ENCODE results near the gene XYLT1. TPM values are rescaled to one million over a fixed set of nuclear protein-coding genes. Genes with fewer than 3 reads are reported as not detected.

The XYLT1 gene
- total RNA-seq, 1 experiment from 2014 or later = 25.0 TPM

DNA sequence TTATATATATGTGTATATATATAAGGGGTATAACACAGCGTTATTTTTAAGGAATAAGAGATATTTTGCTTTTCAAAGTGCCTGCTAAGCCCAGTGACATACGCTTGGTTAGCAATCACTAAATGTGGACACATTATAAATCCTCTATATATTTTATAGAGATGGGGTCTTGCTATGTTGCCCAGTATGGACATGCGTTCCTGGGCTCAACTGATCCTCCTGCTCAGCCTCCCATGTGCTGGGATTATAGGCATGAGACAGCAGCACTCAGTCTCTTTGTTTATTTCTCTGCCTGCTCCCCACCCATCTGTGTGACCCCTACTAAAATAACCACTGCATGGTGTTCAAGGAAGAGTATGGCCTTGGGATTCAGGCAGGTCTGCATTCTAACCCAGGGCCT is 63.4 kb downstream of the XYLT1 start:
- H3K27me3 Mint-ChIP-seq (ENCODE audit: low read depth) = no peaks in the 10 kb centered on the region
- TF ChIP-seq, protein P1, sequence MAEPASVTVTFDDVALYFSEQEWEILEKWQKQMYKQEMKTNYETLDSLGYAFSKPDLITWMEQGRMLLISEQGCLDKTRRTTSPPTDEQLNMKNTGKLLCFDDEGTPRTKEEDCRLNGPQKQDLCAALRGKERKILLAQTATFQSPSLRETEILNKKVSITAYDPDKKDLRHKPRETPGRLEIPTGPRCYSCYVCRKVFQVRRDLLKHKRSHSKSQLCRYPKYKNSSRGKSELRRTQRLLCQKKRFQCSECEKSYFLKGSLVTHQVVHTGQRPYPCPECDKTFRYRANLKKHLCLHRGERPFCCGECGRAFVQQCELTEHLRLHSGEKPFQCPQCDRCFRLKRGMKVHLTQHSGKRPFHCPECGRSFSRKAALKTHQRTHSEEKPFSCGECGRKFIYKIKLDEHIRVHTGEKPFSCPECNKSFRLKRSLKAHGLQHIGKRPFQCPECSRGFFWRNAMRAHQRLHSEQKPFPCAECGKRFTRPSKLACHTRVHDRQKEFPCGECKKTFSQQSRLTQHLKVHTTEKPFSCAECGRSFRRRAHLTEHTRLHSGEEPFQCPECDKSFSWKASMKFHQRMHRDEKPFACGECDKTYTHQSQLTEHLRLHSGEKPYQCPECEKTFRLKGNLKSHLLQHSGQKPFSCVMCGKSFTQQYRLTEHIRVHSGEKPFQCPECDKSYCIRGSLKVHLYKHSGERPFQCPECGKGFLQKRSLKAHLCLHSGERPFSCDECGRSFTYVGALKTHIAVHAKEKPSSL (CRISPR knock-in tag; conservative IDR thresholded peaks at IDR 0.05) = no peak
- peak; percentile 93; the same call in 1 of the 2 replicates for TF ChIP-seq ZNF121 (CRISPR knock-in tag; IDR thresholded peaks at IDR 0.05)
- H3K27ac Mint-ChIP-seq = no peak overlapping the region
- DNase-seq (ENCODE audit: low spot score) = no peak
- peaks cover 6% of the 10 kb centered on the region for H3K9me3 Mint-ChIP-seq
- peaks cover 30% of the 10 kb centered on the region for H3K4me1 Mint-ChIP-seq
- ATAC-seq = no peak
- H3K4me3 Mint-ChIP-seq = no peak overlapping the region
- ChIA-PET CTCF (interaction anchor here (1.2 kb wide), 1 partner anchor 171 kb away, joined by 3 read pairs; no protein-coding TSS in a partner anchor), POLR2A (no interaction called here)
- H3K36me3 Mint-ChIP-seq = peaks cover 11% of the 10 kb centered on the region

DNA sequence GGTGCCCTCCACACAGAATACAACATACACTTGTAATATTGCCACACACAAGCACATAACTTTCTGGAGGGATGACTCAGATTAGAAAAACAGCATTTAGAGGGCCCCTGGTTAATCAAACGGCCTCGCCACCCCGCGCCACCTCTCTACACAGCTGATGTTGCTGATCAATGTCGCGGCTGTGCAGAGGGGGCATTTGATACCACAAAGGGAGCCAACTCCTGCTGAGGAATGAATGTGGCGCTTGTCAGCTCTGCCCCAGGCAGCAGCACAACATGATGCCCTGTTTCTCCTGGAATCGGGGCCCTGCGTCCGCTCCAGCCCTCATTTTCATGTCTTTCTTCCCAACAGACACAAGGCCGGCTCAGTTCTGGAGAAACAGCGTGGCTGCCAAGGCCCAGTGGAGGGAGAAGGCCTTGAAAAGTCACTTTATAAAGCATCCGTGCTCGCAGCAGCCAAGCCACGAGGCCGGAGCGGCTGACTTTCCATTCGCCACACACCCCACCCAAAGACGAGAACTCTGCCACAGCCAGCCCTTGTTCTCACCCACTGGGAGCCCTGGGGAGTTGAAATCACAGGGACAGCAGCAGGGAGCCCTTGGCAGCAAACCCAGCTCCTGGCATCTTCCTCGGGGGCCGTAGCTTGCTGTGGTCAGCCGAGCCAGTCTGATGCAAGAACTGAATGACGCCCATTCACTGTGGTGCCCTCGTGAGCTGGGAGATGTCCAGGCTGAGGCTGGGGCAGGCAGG is 65.6 kb downstream of the XYLT1 start:
- no peak overlapping the region for H3K27ac Mint-ChIP-seq
- H3K4me3 Mint-ChIP-seq = no peak overlapping the region
- ATAC-seq (no peak; the same call in 1 of the 2 replicates), DNase-seq (ENCODE audit: low spot score) (no peak)
- CTCF ChIA-PET = interaction anchor here (0.6 to 1.6 kb wide), 2 partner anchors 62 to 337 kb away, joined by 4 to 7 read pairs; no protein-coding TSS in a partner anchor
- H3K27me3 Mint-ChIP-seq (ENCODE audit: low read depth) = no peaks in the 10 kb centered on the region
- POLR2A ChIA-PET = no interaction called here
- TF ChIP-seq GABPB1 (CRISPR knock-in tag; IDR thresholded peaks at IDR 0.05) (0 out of 2 replicates have a peak, but pooled peaks have one; percentile 27), KAT7 (CRISPR knock-in tag; IDR thresholded peaks at IDR 0.05; ENCODE audit: borderline replicate concordance) (no peak)
- peaks cover 6% of the 10 kb centered on the region for H3K9me3 Mint-ChIP-seq
- H3K4me1 Mint-ChIP-seq = peaks cover 32% of the 10 kb centered on the region
- H3K36me3 Mint-ChIP-seq = peaks cover 11% of the 10 kb centered on the region

DNA sequence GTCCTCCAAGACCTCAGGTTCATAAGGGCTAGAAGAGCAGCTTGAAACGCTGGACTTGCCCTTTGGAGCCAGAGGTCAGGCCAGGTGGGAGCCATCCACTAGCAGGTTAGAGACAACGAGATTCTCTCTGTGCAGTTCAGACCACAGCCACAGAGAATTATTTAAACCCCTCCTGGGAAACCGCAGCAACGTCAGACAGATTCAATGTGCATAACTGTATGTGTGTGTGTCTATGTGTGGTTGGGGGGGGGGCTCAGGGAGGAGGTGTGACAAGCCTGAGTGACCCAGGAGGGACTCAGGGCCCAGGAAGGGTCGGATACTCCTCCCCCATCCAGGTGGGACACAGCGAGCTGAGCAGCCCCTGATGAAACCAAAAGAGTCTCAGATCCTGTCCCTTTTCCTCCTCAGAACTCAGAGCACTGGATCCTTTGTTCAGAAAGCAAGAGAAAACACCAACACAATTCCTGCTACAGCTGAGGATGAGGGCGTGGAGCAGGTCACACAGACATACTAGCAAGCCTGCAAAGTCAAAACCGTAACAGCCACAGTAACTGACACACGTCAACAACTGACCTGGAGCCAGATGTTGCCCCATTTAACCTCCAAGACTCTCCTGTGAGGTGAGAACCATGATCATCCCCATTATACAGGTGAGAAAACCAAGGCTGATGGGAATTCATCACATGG is 66.8 kb downstream of the XYLT1 start:
- TF ChIP-seq ESRRA (CRISPR knock-in tag; IDR thresholded peaks at IDR 0.05; ENCODE audit: borderline replicate concordance) (no peak), RORB (CRISPR knock-in tag; IDR thresholded peaks at IDR 0.05) (no peak), RELA (CRISPR knock-in tag; IDR thresholded peaks at IDR 0.05; ENCODE audit: borderline replicate concordance) (no peak), ATF3 (CRISPR knock-in tag; conservative IDR thresholded peaks at IDR 0.05) (no peak), TP53 (CRISPR knock-in tag; IDR thresholded peaks at IDR 0.05) (no peak), TCF7 (CRISPR knock-in tag; IDR thresholded peaks at IDR 0.05; ENCODE audit: low read depth) (no peak)
- POLR2A ChIA-PET = no interaction called here
- CTCF ChIA-PET = interaction anchor here (2.0 kb wide), 1 partner anchor 64 kb away, joined by 7 read pairs; no protein-coding TSS in a partner anchor
- peaks cover 6% of the 10 kb centered on the region for H3K9me3 Mint-ChIP-seq
- H3K27ac Mint-ChIP-seq = peak overlapping the region; percentile 60
- ATAC-seq (no peak), DNase-seq (ENCODE audit: low spot score) (no peak)
- no peaks in the 10 kb centered on the region for H3K27me3 Mint-ChIP-seq (ENCODE audit: low read depth)
- peaks cover 30% of the 10 kb centered on the region for H3K4me1 Mint-ChIP-seq
- no peak overlapping the region for H3K4me3 Mint-ChIP-seq
- H3K36me3 Mint-ChIP-seq = peaks cover 8% of the 10 kb centered on the region

DNA sequence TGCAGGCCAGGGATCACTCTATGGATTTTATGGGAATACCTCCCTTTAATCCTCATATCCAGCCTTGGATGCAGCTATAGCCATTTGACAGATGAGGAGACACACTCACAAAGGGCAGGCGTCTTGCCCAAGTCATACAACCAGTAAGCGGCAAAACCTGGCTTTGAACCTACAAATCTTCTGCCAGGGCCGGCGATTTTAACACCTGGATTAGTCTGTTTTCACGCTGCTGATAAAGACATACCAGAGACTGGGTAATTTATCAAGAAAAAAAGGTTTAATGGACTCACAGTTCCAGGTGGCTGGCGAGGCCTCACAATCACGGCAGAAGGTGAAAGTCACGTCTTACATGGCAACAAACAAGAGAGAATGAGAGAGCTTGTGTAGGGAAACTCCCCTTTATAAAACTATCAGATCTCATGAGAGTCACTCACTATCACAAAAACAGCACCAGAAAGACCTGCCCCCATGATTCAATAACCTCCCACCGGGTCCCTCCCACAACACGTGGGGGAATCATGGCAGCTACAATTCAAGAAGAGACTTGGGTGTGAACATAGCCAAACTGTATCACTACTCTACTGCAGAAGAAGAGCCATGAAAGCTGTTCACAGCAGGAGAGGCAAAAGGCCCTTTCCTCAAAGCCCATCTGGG is 67.5 kb downstream of the XYLT1 start:
- H3K4me1 Mint-ChIP-seq = peaks cover 35% of the 10 kb centered on the region
- no peak for DNase-seq (ENCODE audit: low spot score)
- no peak overlapping the region for H3K4me3 Mint-ChIP-seq
- POLR2A ChIA-PET = interaction anchor here (0.6 kb wide), 1 partner anchor 26 kb away, joined by 3 read pairs; no protein-coding TSS in a partner anchor
- H3K36me3 Mint-ChIP-seq = peaks cover 5% of the 10 kb centered on the region
- ATAC-seq = no peak
- peak overlapping the region; percentile 30 for H3K27ac Mint-ChIP-seq
- H3K27me3 Mint-ChIP-seq (ENCODE audit: low read depth) = no peaks in the 10 kb centered on the region
- H3K9me3 Mint-ChIP-seq = peaks cover 6% of the 10 kb centered on the region
- CTCF ChIA-PET = interaction anchor here (2.0 kb wide), 1 partner anchor 64 kb away, joined by 7 read pairs; no protein-coding TSS in a partner anchor
- TF ChIP-seq SMAD4 (CRISPR knock-in tag; IDR thresholded peaks at IDR 0.05) (no peak), ZNF281 (CRISPR knock-in tag; IDR thresholded peaks at IDR 0.05) (no peak), SMAD3 (CRISPR knock-in tag; IDR thresholded peaks at IDR 0.05; ENCODE audit: borderline replicate concordance) (no peak), NR1H2 (CRISPR knock-in tag; IDR thresholded peaks at IDR 0.05) (no peak), ZNF232 (CRISPR knock-in tag; IDR thresholded peaks at IDR 0.05) (no peak), NFATC4 (CRISPR knock-in tag; IDR thresholded peaks at IDR 0.05) (no peak), FOXJ3 (CRISPR knock-in tag; IDR thresholded peaks at IDR 0.05; ENCODE audit: borderline replicate concordance) (no peak)
- TF ChIP-seq, protein P2, sequence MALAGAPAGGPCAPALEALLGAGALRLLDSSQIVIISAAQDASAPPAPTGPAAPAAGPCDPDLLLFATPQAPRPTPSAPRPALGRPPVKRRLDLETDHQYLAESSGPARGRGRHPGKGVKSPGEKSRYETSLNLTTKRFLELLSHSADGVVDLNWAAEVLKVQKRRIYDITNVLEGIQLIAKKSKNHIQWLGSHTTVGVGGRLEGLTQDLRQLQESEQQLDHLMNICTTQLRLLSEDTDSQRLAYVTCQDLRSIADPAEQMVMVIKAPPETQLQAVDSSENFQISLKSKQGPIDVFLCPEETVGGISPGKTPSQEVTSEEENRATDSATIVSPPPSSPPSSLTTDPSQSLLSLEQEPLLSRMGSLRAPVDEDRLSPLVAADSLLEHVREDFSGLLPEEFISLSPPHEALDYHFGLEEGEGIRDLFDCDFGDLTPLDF (CRISPR knock-in tag; IDR thresholded peaks at IDR 0.05) = no peak
- TF ChIP-seq, protein P3, sequence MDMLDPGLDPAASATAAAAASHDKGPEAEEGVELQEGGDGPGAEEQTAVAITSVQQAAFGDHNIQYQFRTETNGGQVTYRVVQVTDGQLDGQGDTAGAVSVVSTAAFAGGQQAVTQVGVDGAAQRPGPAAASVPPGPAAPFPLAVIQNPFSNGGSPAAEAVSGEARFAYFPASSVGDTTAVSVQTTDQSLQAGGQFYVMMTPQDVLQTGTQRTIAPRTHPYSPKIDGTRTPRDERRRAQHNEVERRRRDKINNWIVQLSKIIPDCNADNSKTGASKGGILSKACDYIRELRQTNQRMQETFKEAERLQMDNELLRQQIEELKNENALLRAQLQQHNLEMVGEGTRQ (CRISPR knock-in tag; IDR thresholded peaks at IDR 0.05) = no peak
